ENCODE measurements around the gene FGGY. TPM values are rescaled to one million over a fixed set of nuclear protein-coding genes. Genes with fewer than 3 reads are reported as not detected.

FGGY gene
- total RNA-seq, 1 experiment from 2014 or later, result 14.6 TPM

- Mint-ChIP-seq H3K36me3 (ENCODE audit: insufficient read depth in 1 of 3, low read depth in 3 of 3) (no peaks in the 10 kb centered on the region), H3K27me3 (ENCODE audit: low read depth) (no peaks in the 10 kb centered on the region), H3K27ac (peak overlapping the region in 2 of 3 experiments; percentile 52 to 67; a peak in 2 of 7 replicates), H3K9me3 (no peaks in the 10 kb centered on the region), H3K4me3 (no peak overlapping the region), H3K4me1 (peaks cover 17 to 23% of the 10 kb centered on the region in 2 experiments)
- TF ChIP-seq CTCF (conservative IDR thresholded peaks at IDR 0.05), result no peak
- no CpG with 5 or more reads among the region's 2 CpGs for WGBS (ENCODE audit: extremely low coverage, insufficient read length, low lambda C conversion rate)
- no peaks in the 10 kb centered on the region for H3K79me1 ChIP-seq (ENCODE audit: insufficient read depth, low read depth, low read length, poor library complexity, severe bottlenecking)
- no peak overlapping the region for H3K18ac ChIP-seq (ENCODE audit: insufficient read length, low read depth, low read length)
- no peak overlapping the region for H3T11ph ChIP-seq (ENCODE audit: low read length)
- no peak overlapping the region for H3K23ac ChIP-seq (ENCODE audit: insufficient read length, low read depth, low read length)
- no peak overlapping the region for H3K27ac ChIP-seq (ENCODE audit: insufficient read length, low read depth, low read length)
- no peak overlapping the region for H2BK20ac ChIP-seq (ENCODE audit: low read depth, low read length, poor library complexity, severe bottlenecking)
- no peak overlapping the region for H4K5ac ChIP-seq (ENCODE audit: insufficient read length, low read depth, low read length)
- DNase-seq, result no peak
- H3K14ac ChIP-seq (ENCODE audit: insufficient read depth, low read length), result no peak overlapping the region
- H2BK5ac ChIP-seq (ENCODE audit: insufficient read length, low read length), result no peak overlapping the region
- H3K79me2 ChIP-seq (ENCODE audit: insufficient read depth, low read length), result no peaks in the 10 kb centered on the region
- no peaks in the 10 kb centered on the region for H3K27me3 ChIP-seq (ENCODE audit: insufficient read depth, low read length)
- H3K23me2 ChIP-seq (ENCODE audit: insufficient read length, low read depth, low read length, poor library complexity, severe bottlenecking), result no peaks in the 10 kb centered on the region
- H4K91ac ChIP-seq (ENCODE audit: insufficient read length, low read depth, low read length), result no peak overlapping the region
- no peak overlapping the region for H2BK120ac ChIP-seq (ENCODE audit: low read depth, low read length, poor library complexity, severe bottlenecking)
- H4K8ac ChIP-seq (replicated peaks; ENCODE audit: insufficient read length, low read depth, low read length), result no peak overlapping the region
- no peak overlapping the region for H3K56ac ChIP-seq (ENCODE audit: insufficient read length, low read depth, low read length)
- no peak overlapping the region for H2BK12ac ChIP-seq (ENCODE audit: insufficient read length, low read depth, low read length)
- no peaks in the 10 kb centered on the region for H4K20me1 ChIP-seq (ENCODE audit: control insufficient read depth, insufficient read depth, insufficient read length)
- peaks cover 3% of the 10 kb centered on the region; the same call in 1 of the 2 replicates for H3K4me1 ChIP-seq (ENCODE audit: insufficient read depth, low read length)
- no peak overlapping the region for H2AFZ ChIP-seq (ENCODE audit: low read length)
- H3K4me2 ChIP-seq (ENCODE audit: insufficient read depth, insufficient read length, low read length), result no peak overlapping the region
- H3K4ac ChIP-seq (ENCODE audit: low read depth, low read length), result no peak overlapping the region
- H3K9me3 ChIP-seq (ENCODE audit: control insufficient read depth, low read depth, low read length), result no peaks in the 10 kb centered on the region
- H3K9ac ChIP-seq (ENCODE audit: extremely low read depth, insufficient read length, low read length), result no peak overlapping the region
- no peak overlapping the region for H2AK5ac ChIP-seq (ENCODE audit: insufficient read length, low read length)
- H2BK15ac ChIP-seq (ENCODE audit: low read depth, low read length), result 0 out of 2 replicates have a peak overlapping the region, but pooled peaks have one; percentile 100
Measured at GRCh38 chr1:59505596-59506028, 208.7 kb downstream of the FGGY start.
